Left ventricle myocardium inferior (tissue), 1 donor: Measurements from ENCODE around the gene IGFBP4. TPM values are rescaled to one million over a fixed set of nuclear protein-coding genes. Genes with fewer than 3 reads are reported as not detected.

Experiments
- DNase-seq: peaks from one replicate; pipeline ENCODE4 v3.0.0-alpha.2; 2020
- H3K27ac ChIP-seq: fragments of 200-600 bp; replicated peaks from 2 replicates; pipeline ENCODE4 v1.8.0; 2021
- H3K27me3 ChIP-seq: fragments of 200-600 bp; 2 replicates; pipeline ENCODE4 v1.8.0; 2021; ENCODE audit warnings: low read depth
- H3K36me3 ChIP-seq: fragments of 200-600 bp; 2 replicates; pipeline ENCODE4 v1.8.0; 2021
- H3K4me1 ChIP-seq: fragments of 200-600 bp; 2 replicates; pipeline ENCODE4 v1.8.0; 2021
- H3K4me3 ChIP-seq: fragments of 200-600 bp; 2 replicates; pipeline ENCODE4 v1.8.0; 2021; ENCODE audit warnings: mild to moderate bottlenecking, moderate library complexity
- H3K9me3 ChIP-seq: fragments of 200-600 bp; replicated peaks from 2 replicates; pipeline ENCODE4 v1.8.0; 2021
- CTCF ChIP-seq: fragments of 200-600 bp; IDR thresholded peaks from 2 replicates; pipeline ENCODE4 v1.8.0; 2021; ENCODE audit warnings: antibody characterized with exemption, mild to moderate bottlenecking, borderline replicate concordance
- intact Hi-C: fragments of 100-400 bp; cut with micrococcal nuclease; formaldehyde crosslinking; loops from one replicate; pipeline ENCODE4 v1.11.0; 2022
- total RNA-seq: library from RNA; stranded (reverse); fragmentation: NEBNext Ultra II Directional; extraction: Animal tissue kit (Norgen Biotek cat#: 25700); gene quantifications from one replicate; pipeline ENCODE4 v1.2.1, GENCODE V29; 2021
- donor health status: DM: no; HTN: yes; CAD: no; lungs with severe emphysema.

IGFBP4 gene
- total RNA-seq, 1 donor from 2014 or later = 130 TPM

GRCh38 chr17:40417258-40417608, 26.0 kb upstream of the IGFBP4 start:
- no peak for TF ChIP-seq CTCF
- no peak for DNase-seq
- Histone ChIP-seq H3K4me1 (peaks cover 17% of the 10 kb centered on the region), H3K27me3 (peaks cover 10% of the 10 kb centered on the region), H3K36me3 (no peaks in the 10 kb centered on the region), H3K27ac (no peak overlapping the region), H3K9me3 (no peaks in the 10 kb centered on the region), H3K4me3 (peak overlapping the region; percentile 72)
- intact Hi-C loops = loop anchor here (10.0 kb wide), 1 partner anchor 62 kb away; no protein-coding TSS in a partner anchor

- peak; percentile 90 for DNase-seq
- peaks cover 17% of the 10 kb centered on the region for H3K4me1 ChIP-seq
- no peaks in the 10 kb centered on the region for H3K36me3 ChIP-seq
- H3K4me3 ChIP-seq = peak within 1 kb of the TSS; percentile 72
- no peak for TF ChIP-seq CTCF
- intact Hi-C loops = loop anchor here (10.0 kb wide), 1 partner anchor 63 kb away; no protein-coding TSS in a partner anchor
- peaks cover 10% of the 10 kb centered on the region for H3K27me3 ChIP-seq
- H3K27ac ChIP-seq = peak within 1 kb of the TSS; percentile 56
- no peaks in the 10 kb centered on the region for H3K9me3 ChIP-seq
Measured at GRCh38 chr17:40417609-40418427, 25.4 kb upstream of the IGFBP4 start, which contains the start of gene TOP2A. TSS of gene TOP2A (minus strand) at chr17:40417896. CDS start at chr17:40417791, 105 bp downstream.

GRCh38 chr17:40418428-40418706, 24.9 kb upstream of the IGFBP4 start:
- DNase-seq = no peak
- intact Hi-C loops = loop anchor here (10.0 kb wide), 1 partner anchor 64 kb away; no protein-coding TSS in a partner anchor
- H3K4me1 ChIP-seq = peaks cover 17% of the 10 kb centered on the region

GRCh38 chr17:40419559-40420331, 23.5 kb upstream of the IGFBP4 start:
- H3K36me3 ChIP-seq = no peaks in the 10 kb centered on the region
- peaks cover 21% of the 10 kb centered on the region for H3K4me1 ChIP-seq
- intact Hi-C loops = loop anchor here (10.0 kb wide), 1 partner anchor 65 kb away; no protein-coding TSS in a partner anchor
- H3K4me3 ChIP-seq = no peak overlapping the region
- H3K27me3 ChIP-seq = peaks cover 10% of the 10 kb centered on the region
- no peak overlapping the region for H3K27ac ChIP-seq
- TF ChIP-seq CTCF = no peak
- H3K9me3 ChIP-seq = no peaks in the 10 kb centered on the region
- DNase-seq = no peak

More at GRCh38 chr17:40418428-40418706, 24.9 kb upstream of the IGFBP4 start:
- Histone ChIP-seq H3K36me3 (no peaks in the 10 kb centered on the region), H3K9me3 (no peaks in the 10 kb centered on the region), H3K27ac (peak overlapping the region; percentile 56), H3K4me3 (peak overlapping the region; percentile 72), H3K27me3 (peaks cover 10% of the 10 kb centered on the region)
- no peak for TF ChIP-seq CTCF

GRCh38 chr17:40422990-40423633, 20.1 kb upstream of the IGFBP4 start:
- DNase-seq = no peak
- intact Hi-C loops = no loop called here

More at GRCh38 chr17:40422990-40423633, 20.1 kb upstream of the IGFBP4 start:
- Histone ChIP-seq H3K36me3 (no peaks in the 10 kb centered on the region), H3K27ac (no peak overlapping the region), H3K4me3 (no peak overlapping the region), H3K9me3 (no peaks in the 10 kb centered on the region), H3K4me1 (peaks cover 14% of the 10 kb centered on the region), H3K27me3 (no peaks in the 10 kb centered on the region)
- no peak for TF ChIP-seq CTCF
